Measurements from ENCODE around the gene BARX1.
"Not testable (repeated sequence)": the region's sequence is repeated elsewhere in the genome, so short reads cannot be mapped to it uniquely, and the experiment has no call there.

BARX1 gene

DNA sequence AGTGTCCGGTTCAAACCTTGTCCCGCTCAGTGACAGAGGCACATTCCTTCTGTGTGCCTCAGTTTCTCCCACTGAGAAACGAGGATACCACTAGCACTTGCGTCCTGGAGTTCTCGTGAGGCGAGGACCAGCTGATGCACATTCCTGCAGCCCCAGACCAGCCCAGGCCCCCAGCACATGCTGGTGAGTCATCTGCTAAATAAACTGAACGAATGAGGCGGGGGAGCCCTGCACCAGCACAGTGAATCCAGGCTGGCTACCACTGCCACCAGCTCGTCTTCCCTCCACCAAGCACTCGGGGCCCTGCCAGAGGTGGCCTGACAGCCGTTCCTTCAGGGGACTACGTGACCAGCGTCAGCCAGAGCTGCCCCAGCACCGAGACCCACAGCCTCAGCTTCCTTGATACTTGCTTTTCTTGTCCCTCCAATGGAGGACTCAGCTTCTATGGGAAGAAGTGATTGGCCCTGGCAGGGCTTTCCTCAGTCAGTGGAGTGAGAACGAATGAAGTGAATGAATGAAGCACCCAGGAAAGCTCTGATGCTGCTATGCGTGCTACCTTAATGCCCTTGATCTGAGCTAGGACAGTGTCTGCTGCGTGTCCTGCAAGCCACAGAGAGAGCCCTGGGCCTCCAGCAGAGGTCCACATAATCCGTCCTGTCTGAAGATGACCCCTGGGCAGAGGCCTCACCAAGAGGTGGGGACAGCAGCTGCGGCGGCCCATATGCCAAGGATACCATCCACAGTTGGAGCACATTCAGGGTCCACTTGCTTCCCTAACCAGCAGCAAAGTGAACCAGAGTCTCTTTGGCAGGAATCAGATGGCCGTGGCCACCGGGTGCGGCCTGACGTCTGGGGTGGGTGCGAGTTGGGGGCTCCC is 13.5 kb upstream of the BARX1 start:
- no peak overlapping the region for H3K27ac ChIP-seq
- H3K4me3 ChIP-seq = no peak overlapping the region

DNA sequence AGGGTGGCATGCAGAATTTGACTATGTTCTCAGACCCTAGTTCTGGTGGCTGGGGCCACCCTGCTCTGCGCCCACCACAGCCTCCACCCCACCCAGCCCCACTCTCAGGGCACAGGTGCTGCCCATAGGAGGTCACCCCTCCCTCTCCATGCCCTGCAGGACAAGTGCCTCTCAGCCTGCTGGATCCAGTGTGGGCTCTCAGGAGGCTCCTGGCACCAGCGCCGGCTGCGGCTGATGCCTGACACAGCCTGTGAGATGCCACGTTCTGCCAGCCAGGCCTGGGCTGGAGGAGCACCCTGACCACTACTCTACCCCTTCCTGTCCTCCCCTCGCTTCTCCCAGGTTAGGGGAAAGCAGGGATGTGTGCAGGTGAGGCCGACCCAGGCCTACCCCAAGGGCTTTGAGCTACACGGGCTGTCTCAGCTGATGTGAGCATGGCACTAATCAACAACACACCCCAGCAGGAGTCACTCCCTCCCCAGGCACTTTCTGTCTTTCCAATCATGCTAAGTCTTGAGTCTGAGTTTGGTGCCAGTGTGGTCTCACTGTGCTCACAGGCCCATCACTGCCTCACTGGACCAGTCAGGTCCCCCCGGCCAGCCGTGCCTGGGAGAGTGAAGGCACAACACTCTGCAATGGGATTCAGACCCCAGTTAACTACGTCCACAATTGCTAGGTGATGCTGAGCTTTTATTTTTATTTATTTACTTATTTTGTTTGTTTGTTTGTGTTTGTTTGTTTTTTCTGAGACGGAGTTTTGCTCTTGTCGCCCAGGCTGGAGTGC is 12.1 kb upstream of the BARX1 start:
- Histone ChIP-seq H3K4me3 (no peak overlapping the region), H3K27ac (no peak overlapping the region)

GRCh38 chr9:93965830-93966577 is 10.8 kb upstream of the BARX1 start:
- Histone ChIP-seq H3K4me3 (no peak overlapping the region), H3K27ac (no peak overlapping the region)

GRCh38 chr9:93964685-93965084 is 9.5 kb upstream of the BARX1 start:
- no peak overlapping the region for H3K4me3 ChIP-seq
- no peak overlapping the region for H3K27ac ChIP-seq

DNA sequence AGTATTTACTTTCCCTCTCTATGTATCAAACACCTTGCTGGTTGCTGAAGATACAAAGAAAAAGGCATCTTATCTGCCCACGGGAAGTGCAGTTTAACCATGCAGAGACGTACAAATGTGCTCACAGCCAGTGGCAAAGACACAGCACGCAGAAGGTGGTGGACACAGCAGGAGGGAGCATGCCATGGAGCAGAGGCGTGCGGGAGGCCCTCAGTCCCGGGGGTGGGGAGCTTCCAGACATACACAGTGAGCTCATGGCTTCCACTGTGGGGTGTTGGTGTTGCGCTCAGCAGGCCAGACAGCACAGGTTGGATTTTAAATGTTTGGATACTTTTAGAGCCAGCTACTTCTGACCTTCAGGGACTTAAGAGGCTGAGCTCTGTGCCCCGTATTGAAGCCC is 8.8 kb upstream of the BARX1 start:
- Histone ChIP-seq H3K27ac (no peak overlapping the region), H3K4me3 (no peak overlapping the region)

- H3K4me3 ChIP-seq, H3K27ac ChIP-seq: not testable (repeated sequence)
Observed at GRCh38 chr9:93963489-93963888, 8.3 kb upstream of the BARX1 start.

GRCh38 chr9:93962561-93963440 is 7.6 kb upstream of the BARX1 start:
- no peak overlapping the region for H3K27ac ChIP-seq
- no peak overlapping the region for H3K4me3 ChIP-seq

DNA sequence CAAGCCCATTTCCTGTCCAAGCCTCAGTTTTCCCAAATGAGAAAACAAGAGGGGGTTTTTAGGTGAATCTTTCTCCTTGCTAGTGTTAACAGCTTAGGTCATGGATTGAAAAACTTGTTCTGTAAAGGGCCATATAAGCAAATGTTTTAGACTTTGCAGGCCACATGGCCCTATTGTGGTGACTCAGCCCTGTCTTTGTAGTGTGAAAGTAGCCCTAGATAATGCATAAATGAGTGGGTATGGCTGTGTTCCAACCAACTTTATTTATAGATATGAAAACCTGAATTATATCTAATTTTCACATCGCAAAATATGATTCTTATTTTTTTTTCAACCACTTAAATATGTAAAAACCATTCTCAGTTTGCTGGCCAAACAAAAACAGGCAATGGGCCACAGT is 6.9 kb upstream of the BARX1 start:
- Histone ChIP-seq H3K4me3 (no peak overlapping the region), H3K27ac (no peak overlapping the region)

GRCh38 chr9:93960971-93961841 is 6.1 kb upstream of the BARX1 start:
- H3K4me3 ChIP-seq = no peak overlapping the region
- H3K27ac ChIP-seq = no peak overlapping the region

- Histone ChIP-seq H3K27ac (no peak overlapping the region), H3K4me3 (no peak overlapping the region)
Observed at GRCh38 chr9:93960221-93960970, 5.2 kb upstream of the BARX1 start.

GRCh38 chr9:93959739-93960154 is 4.6 kb upstream of the BARX1 start:
- H3K4me3 ChIP-seq = no peak overlapping the region
- no peak overlapping the region for H3K27ac ChIP-seq

GRCh38 chr9:93958819-93959682 is 3.9 kb upstream of the BARX1 start:
- Histone ChIP-seq H3K27ac (no peak overlapping the region), H3K4me3 (peak overlapping the region in 2 of 7 experiments; percentile 18 to 28)

GRCh38 chr9:93958121-93958818 is 3.1 kb upstream of the BARX1 start:
- Histone ChIP-seq H3K4me3 (peak overlapping the region in 2 of 7 experiments; percentile 18 to 28), H3K27ac (no peak overlapping the region)

GRCh38 chr9:93955981-93956784 is 1.0 kb upstream of the BARX1 start:
- no peak overlapping the region for H3K27ac ChIP-seq
- no peak overlapping the region for H3K4me3 ChIP-seq

DNA sequence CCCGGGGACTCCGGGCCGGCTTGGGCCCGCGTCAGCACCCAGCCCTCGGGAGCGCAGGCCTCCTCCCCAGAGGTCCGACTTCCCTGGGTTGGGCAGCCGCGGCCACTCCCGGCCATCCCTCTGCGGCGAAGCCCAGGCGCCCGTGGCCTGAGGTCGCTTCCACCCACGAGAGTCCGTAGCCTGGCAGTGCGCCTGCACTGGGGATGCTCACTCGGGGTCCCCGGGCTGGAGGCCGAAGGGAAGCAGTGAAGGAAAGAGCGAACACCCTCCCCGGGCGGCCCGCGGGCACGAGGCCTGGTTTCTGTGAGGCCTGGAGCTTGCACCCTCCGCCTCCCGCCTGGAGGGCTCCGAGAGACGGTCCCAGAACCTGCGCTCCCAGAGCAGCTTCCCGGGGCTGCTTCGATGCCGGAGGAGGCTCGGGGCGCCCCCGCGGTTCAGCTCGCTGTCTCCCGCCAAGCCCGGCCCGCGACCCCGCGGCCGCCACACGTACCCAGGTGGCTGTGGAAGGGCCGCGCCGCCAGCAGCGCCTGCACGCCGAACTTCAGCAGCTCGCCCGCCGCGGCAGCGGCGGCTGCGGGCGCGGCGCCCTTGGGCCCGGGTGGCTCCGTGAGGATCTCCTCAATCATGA is 607 bp downstream of the BARX1 start:
- Histone ChIP-seq H3K27ac (no peak overlapping the region), H3K4me3 (peak overlapping the region in 1 of 7 experiments; percentile 15)

Measured in skin epidermis (tissue), 12 donors.